HG02840 (cell line): ENCODE results near the gene ENOX1.

ENCODE experiments used
- ATAC-seq: cut with Tn5 transposase; IDR thresholded peaks from one replicate; pipeline ENCODE4 v1.9.1; 2021; ENCODE audit warnings: mild to moderate bottlenecking, moderate library complexity, moderate number of reproducible peaks; ENCODE audit not compliant: unreplicated experiment, low FRiP score

Gene ENOX1

GRCh38 chr13:43749503-43749902, 37.3 kb downstream of the ENOX1 start:
- ATAC-seq, result no peak

GRCh38 chr13:43744261-43745031, 42.3 kb downstream of the ENOX1 start:
- ATAC-seq, result no peak

GRCh38 chr13:43742911-43743310, 43.9 kb downstream of the ENOX1 start:
- ATAC-seq, result no peak

GRCh38 chr13:43737392-43737923, 49.3 kb downstream of the ENOX1 start:
- ATAC-seq, result no peak

GRCh38 chr13:43732726-43733125, 54.0 kb downstream of the ENOX1 start:
- ATAC-seq, result no peak

GRCh38 chr13:43731296-43731695, 55.5 kb downstream of the ENOX1 start:
- ATAC-seq, result no peak

GRCh38 chr13:43730642-43731041, 56.1 kb downstream of the ENOX1 start:
- no peak for ATAC-seq

- no peak for ATAC-seq
Measured at GRCh38 chr13:43728421-43728820, 58.4 kb downstream of the ENOX1 start.

- ATAC-seq, result no peak
Measured at GRCh38 chr13:43727856-43728255, 58.9 kb downstream of the ENOX1 start.

GRCh38 chr13:43725460-43725859, 61.3 kb downstream of the ENOX1 start:
- ATAC-seq, result no peak

GRCh38 chr13:43720780-43721397, 65.9 kb downstream of the ENOX1 start:
- no peak for ATAC-seq

- no peak for ATAC-seq
Measured at GRCh38 chr13:43698758-43699157, 88.0 kb downstream of the ENOX1 start.

- no peak for ATAC-seq
Measured at GRCh38 chr13:43698009-43698408, 88.8 kb downstream of the ENOX1 start.

GRCh38 chr13:43697323-43697722, 89.4 kb downstream of the ENOX1 start:
- no peak for ATAC-seq

GRCh38 chr13:43694146-43694664, 92.6 kb downstream of the ENOX1 start:
- no peak for ATAC-seq

- ATAC-seq, result no peak
Measured at GRCh38 chr13:43693639-43694038, 93.1 kb downstream of the ENOX1 start.

GRCh38 chr13:43688227-43688907, 98.4 kb downstream of the ENOX1 start:
- ATAC-seq, result no peak

GRCh38 chr13:43687038-43687437, 99.7 kb downstream of the ENOX1 start:
- ATAC-seq, result no peak

GRCh38 chr13:43686557-43686956, 100.2 kb downstream of the ENOX1 start:
- ATAC-seq, result no peak

- no peak for ATAC-seq
Measured at GRCh38 chr13:43684963-43685725, 101.6 kb downstream of the ENOX1 start.
